COLO829 (cell line): ENCODE data around the gene JAK1.
"Not testable (repeated sequence)": the region's sequence is repeated elsewhere in the genome, so short reads cannot be mapped to it uniquely, and the experiment has no call there.

Experiments used
- DNase-seq: peaks from one replicate; pipeline ENCODE4 v3.0.0; 2012; ENCODE audit warnings: low spot score

Gene JAK1

DNA sequence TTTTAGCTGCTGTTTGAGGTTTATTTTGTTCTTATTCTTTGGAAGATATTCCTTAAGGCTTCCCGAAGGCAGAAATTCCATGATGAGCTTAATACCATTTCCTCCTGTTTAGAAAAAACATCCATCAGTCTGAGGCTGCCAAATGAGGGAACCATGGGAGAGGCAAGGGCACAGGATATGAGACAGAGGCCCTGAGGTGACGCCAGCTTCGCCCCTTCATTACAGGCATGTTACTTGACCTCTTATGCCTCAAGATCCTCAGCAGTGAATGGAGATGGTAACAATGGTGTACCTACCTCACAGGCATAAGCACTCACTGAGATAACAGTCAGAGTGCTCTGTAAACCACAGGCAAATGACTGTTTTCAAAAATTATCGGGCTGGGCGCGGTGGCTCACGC, 127.9 kb downstream of the JAK1 start:
- no peak for DNase-seq

DNA sequence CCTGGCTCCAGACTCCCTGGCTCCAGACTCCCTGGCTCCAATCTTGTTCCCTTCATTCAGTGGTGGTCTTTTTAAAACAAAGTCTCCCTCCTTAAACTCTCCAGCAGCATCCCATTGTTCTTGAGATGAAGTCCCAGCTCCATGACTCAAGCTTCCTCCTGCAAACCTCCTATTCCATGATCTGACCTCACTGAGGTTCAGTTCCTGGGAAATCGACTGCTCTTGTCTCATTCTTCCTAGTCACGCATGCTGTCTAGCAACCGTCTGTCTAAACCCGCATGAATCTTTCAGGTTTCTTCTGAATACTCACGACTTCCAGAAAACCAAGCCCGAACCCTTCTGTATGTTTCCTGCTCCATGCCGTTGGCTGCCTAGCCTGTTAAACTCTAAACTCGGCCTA, 129.5 kb downstream of the JAK1 start:
- DNase-seq: no peak

DNA sequence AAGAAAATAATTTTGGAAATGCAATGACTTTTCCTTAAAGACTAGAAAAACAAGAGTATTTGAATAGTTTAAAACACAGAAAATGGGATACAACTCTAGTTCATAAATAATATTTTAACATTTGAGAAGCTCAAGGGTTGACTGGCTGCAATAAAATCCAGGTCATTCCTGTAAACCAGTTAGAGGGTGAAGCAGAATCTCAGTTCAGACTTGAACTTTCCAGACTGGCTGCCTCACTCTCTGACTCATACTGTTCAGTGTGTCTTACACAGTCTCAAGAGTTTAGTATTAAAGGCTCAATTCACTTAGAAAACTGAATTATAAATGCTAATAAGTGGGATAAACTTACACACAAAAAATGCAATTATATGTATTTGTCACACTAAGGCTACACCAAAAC, 131.6 kb downstream of the JAK1 start:
- peak; percentile 36 for DNase-seq

DNA sequence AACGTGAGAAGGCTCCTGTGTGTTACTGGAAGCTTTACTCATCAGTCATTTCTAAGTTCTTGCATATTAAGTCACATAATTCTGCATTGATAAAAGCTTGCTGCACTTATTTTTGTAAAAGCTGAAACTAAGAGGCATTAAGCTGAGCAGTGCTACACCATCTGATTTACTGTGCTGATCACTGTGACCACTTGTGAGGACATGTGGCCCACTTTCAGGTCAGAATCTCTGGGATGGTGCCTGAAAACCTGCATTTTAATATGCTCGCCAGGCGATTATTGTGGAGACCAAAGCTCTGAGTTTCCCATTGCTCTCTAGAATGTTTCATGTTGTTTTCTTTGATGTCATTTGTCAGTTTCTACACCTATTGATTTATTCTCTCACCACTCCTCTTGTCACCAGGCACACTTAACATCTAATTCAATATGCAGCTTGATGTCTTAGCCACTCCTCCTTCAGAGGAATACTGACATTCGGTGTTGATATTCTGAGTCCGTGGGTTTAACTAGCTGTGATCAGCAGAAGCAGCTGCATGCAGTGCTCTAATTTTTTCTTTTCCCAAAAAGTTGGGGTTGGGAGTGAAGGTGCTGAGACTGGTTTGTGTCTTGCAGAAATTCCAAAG, 136.2 kb downstream of the JAK1 start:
- DNase-seq: no peak

DNA sequence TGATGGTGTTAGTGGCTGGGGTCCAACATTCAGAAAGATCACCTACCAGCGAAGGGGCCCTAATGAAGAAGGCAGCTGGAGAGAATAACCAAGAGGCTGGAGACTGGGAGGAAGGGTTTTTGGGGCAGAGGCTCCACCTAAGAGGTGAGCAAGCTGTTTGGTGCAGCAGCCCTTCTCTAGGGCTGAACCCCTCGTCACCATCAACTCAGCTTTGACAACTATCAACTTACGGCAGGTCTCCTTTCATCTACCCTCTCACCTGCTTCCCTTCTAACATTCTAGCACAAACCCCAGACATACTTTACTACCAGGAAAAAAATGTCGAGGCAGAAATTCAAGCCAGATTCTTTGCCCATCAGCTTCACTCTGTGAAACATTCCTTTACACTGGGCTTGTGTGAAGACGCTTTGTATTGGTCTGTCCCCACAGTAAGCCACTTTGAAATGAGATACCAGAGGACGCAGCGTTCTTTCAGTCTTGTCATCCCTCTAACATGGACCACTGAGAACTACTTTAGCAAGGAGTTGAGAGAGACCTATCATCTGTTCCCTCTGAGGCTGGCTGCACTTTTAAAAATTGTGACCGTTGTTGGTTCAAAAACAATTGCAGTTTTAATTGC, 136.8 kb downstream of the JAK1 start:
- DNase-seq: no peak

DNA sequence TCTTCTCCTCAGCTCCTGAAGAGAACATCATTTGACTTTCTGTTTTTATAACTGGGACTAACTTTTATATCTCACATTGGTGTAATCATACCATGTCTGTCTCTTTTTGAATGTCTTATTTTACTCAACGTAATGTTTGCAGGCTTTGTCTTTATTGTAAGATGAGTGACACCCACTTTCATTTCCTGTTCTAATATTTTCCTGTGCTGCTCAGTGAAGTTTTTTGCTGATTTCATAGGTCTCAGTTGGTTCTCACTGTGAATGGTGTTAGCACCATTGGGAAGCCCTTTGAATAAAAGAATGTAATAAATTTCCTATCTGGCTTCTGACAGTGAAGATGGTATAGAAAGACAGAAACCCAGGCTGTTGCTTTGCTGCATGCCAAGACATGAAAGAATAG, 137.5 kb downstream of the JAK1 start:
- DNase-seq: peak; percentile 5

DNA sequence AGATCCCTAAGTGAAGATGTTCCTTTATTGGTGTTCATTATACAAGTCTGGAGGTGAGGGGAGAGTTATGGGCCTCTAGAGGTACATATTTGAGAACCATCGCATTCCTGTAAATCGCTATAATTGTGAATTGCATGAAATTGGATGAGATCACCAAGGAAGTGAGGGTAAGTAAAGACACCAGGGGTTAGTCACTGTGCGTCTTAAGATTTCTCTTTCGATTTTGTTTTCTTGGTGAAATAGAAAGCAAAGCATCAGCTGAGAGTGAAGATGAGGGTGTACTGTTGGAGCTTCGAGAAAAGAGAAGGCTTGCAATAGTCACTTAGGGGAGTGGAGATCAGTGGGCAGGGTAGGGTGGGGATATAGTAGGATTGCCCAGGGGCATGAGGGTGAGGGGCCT, 139.4 kb downstream of the JAK1 start:
- no peak for DNase-seq

DNA sequence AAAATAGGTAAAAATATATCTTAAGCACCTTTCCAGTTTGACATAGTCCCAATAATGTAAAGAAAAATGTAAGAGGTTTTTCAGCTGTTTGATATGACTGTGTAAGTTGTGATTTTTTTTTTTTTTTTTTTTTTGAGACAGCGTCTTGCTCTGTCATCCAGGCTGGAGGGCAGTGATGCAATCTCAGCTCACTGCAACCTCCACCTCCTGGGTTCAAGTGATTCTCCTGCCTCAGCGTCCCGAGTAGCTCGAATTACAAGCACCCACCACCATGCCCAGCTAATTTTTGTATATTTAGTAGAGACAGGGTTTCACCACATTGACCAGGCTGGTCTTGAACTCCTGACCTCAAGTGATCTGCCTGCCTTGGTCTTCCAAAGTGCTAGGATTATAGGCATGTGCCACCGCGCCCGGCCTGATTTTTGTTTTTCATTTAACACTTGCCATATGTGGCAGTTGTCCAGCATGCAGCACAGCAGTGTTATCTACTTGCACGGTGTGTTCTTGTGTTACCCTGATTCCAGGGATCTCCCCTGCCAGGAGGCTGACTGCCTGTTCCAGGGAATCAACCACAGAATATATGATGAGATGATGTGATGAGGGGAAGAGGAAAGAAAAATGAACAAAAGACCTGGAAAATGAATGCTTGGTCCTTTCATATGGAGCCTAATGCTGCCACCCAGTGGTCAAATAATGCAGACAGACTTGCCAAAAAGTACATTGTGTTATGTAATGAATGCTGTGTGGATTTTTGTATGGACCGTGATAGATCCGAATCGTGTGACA, 142.5 kb downstream of the JAK1 start:
- DNase-seq: peak; percentile 35

DNA sequence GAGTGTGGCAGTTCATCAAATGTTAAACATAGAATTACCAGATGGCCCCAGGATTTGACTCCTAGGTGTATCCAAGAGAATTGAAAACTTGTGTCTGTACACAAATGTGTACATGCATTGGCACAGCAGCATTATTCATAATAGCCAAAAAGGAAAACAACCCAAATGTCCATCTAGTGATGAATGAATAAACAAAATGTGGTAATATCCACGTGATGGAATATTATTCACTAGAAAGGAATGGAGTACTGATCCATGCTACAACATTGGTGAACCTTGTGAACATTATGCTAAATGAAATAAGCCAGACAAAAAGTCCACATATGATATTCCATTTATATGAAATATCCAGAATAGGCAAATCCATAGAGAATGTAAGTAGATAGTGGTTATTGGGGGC, 143.7 kb downstream of the JAK1 start:
- DNase-seq: no peak

DNA sequence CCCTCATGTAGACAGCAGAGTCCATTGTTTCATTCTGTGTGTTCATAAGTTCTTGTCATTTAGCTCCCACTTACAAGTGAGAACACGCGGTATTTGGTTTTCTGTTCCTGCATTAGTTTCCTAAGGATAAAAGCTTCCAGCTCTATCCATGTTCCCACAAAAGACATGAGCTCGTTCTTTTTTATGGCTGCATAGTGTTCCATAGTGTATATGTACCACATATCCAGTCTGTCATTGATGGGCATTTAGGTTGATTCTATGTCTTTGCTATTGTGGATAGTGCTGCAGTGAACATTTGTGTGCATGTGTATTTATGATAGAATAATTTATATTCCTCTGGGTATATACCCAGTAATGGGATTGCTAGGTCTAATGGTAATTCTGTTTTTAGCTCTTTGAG, 145.8 kb downstream of the JAK1 start:
- DNase-seq: not testable (repeated sequence)

DNA sequence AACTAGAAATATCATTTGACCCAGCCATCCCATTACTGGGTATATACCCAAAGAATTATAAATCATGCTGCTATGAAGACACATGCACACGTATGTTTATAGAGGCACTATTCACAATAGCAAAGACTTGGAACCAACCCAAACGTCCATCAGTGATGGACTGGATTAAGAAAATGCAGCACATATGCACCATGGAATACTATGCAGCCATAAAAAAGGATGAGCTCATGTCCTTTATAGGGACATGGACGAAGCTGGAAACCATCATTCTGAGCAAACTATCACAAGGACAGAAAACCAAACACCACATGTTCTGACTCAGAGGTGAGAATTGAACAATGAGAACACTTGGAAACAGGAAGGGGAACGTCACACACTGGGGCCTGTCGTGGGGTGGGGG, 149.0 kb downstream of the JAK1 start:
- not testable (repeated sequence) for DNase-seq

DNA sequence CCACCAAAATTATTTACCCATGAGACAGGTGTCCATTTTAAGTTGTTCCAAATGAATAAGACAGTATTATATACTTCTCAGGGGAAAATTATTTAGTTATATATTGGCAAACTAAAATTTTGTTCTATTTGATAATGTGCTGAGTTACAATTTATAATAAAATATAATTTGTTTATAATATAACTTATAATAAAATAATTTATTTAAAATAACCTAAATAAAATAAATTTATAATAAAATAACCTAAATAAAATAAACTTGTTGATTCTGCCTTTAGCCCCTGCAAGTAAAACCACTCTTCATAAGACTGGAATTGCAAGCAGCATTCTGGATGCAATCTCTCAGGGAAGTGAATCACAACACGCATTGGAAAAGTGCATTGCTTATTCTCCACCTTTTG, 151.9 kb downstream of the JAK1 start:
- no peak for DNase-seq

DNA sequence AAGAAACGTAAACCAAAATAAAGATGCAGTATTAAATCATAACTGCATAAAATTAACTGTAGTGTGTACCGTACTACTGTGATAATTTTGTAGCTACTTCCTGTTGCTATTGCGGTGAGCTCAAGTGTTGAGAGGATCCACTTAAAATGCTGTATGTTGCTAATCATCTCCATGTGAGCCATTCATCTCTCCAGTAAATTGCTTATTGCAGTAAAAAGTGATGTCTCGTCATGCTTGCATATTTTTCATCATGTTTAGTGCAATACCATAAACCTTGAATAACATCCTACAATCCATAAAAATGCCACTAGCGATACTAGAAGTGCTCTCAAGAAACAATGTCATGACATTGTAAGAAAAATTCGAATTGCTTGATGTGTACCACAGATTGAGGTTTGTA, 155.2 kb downstream of the JAK1 start:
- DNase-seq: no peak

DNA sequence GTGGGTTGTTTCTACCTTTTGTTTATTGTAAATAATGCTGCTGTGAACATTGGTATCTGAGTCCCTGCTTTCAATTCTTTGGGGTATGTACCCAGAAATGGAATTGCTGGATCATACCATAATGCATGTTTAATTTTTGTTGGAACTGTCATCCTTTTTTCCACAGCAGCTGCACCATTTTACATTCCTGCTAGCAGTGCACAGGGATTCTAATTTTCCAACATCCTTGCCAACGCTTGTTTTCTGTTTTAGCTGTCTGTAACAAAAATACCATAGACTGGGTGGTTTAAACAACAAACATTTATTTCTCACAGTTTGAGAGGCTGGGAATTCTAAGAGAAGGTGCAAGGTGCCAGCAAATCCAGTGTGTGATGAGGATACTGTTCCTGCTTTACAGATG, 156.3 kb downstream of the JAK1 start:
- DNase-seq: no peak

DNA sequence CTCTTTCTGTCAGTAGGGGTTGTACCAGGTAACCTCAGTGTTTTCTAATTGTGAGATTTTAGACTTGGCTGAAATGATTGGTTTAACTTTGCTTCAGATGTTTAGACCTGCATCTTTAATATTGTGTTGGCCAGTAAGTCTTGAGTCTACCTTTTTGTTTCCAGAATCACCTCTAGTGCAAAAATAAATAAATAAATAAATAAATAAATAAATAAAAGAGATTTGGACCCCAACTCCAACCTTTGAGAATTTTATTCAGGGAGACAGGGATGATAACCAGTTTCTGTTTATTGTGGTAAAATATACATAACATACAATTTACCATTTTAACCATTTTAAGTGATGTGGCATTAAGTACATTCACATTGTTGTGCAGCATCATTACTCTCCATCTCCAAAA, 157.0 kb downstream of the JAK1 start:
- DNase-seq: no peak

DNA sequence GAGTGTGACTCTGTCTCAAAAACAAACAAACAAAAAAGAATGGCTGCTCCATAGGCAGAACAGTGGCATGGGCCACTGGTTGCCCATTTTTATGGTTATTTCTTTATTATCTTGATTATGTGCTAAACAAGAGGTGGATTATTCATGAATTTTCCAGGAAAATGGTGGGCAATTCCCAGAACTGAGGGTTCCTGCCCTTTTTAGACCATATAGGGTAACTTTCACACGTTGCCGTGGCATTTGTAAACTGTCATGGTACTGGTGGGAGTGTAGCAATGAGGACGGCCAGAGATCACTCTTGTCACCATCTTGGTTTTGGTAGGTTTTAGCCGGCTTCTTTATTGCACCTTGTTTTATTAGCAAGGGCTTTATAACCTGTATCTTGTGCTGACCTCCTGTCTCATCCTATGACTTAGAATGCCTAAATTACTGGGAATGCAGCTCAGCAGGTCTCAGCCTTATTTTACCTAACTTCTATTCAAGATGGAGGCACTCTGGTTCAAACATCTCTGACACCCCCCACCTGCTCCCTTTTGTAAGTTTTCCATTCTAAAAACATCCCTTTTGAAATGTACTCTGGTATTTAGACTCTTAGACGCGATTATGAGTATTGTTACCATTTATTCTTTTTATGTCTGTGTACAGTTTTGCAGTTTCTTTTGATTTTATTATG, 164.4 kb downstream of the JAK1 start:
- DNase-seq: no peak

DNA sequence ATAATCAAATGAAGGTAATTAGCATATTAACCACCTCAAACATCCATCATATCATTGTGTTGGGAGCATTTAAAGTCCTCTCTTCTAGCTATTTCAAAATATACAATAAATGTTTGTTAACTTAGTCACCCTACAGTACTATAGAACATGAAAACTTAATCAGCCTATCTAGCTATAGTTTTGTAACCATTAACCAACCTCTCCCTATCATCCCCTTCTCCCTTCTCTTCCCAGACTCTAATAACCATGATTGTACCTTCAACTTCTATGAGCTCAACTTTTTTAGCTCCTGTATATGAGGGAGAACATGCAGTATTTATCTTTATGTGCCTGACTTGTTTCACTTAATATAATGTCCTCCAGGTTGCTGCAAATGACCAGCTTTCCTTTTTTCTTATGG, 167.5 kb downstream of the JAK1 start:
- no peak for DNase-seq

DNA sequence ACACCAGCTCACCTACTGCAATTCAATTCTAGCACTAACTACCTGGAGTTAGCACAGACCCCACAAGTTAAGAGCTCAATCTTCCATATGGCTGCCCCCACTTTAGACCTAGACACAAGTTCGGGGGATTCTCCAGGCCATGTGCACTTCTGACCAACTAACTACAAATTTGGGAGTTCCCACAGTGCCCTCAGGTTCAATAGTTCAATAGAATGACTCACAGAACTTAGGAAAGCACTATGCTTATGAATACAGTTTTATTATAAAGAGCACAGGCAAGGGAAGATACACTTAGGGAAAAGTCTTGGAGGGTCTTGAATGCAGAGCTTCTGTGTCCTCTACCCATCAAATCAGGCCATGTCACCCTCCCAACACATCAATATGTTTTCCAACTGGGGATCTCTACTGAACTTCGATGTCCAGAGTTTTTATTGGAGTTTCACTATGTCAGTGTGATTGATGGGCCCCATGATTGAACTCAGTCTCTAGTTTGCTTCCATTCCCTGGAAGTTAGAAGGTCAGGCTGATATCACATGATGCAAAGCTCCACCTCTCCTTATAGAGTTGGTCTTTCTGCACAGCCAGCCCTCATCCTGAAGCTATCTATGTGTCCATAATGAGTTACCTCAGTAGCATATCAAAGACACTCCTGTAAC, 175.4 kb downstream of the JAK1 start:
- no peak for DNase-seq
